Stimulated activated CD4-positive, alpha-beta T cell treated with anti-CD3 and anti-CD28 coated beads, Interleukin-1b, Interleukin-23, amount 100 ng/mL, for 48 hours (primary cell): ENCODE results near the gene SLC49A4.

Source experiments
- DNase-seq: peaks from one replicate; pipeline ENCODE4 v3.0.0-alpha.2; 2020

Gene SLC49A4

GRCh38 chr3:122862381-122862780 lies 67.5 kb downstream of the SLC49A4 start:
- DNase-seq: no peak

GRCh38 chr3:122864498-122864897 lies 69.6 kb downstream of the SLC49A4 start:
- DNase-seq: no peak

GRCh38 chr3:122868322-122868721 lies 73.5 kb downstream of the SLC49A4 start:
- no peak for DNase-seq

- no peak for DNase-seq
Measured at GRCh38 chr3:122873741-122874515, 79.1 kb downstream of the SLC49A4 start.

- DNase-seq: no peak
Measured at GRCh38 chr3:122875547-122876127, 80.8 kb downstream of the SLC49A4 start.

- DNase-seq: no peak
Measured at GRCh38 chr3:122880173-122880572, 85.3 kb downstream of the SLC49A4 start.

GRCh38 chr3:122880624-122881023 lies 85.8 kb downstream of the SLC49A4 start:
- DNase-seq: no peak

GRCh38 chr3:122882361-122882947 lies 87.6 kb downstream of the SLC49A4 start:
- no peak for DNase-seq

- DNase-seq: no peak
Measured at GRCh38 chr3:122886251-122886650, 91.4 kb downstream of the SLC49A4 start.

- DNase-seq: no peak
Measured at GRCh38 chr3:122886946-122887345, 92.1 kb downstream of the SLC49A4 start.

GRCh38 chr3:122890077-122890719 lies 95.3 kb downstream of the SLC49A4 start:
- DNase-seq: no peak

- no peak for DNase-seq
Measured at GRCh38 chr3:122890720-122891220, 95.9 kb downstream of the SLC49A4 start.

- no peak for DNase-seq
Measured at GRCh38 chr3:122892118-122892960, 97.5 kb downstream of the SLC49A4 start.

GRCh38 chr3:122893282-122893681 lies 98.4 kb downstream of the SLC49A4 start:
- no peak for DNase-seq

- DNase-seq: no peak
Measured at GRCh38 chr3:122893754-122894668, 99.1 kb downstream of the SLC49A4 start.

GRCh38 chr3:122898298-122898697 lies 103.4 kb downstream of the SLC49A4 start:
- no peak for DNase-seq

- no peak for DNase-seq
Measured at GRCh38 chr3:122902326-122902725, 107.5 kb downstream of the SLC49A4 start.

GRCh38 chr3:122903171-122903570 lies 108.3 kb downstream of the SLC49A4 start:
- no peak for DNase-seq

GRCh38 chr3:122907471-122907870 lies 112.6 kb downstream of the SLC49A4 start:
- DNase-seq: no peak

- no peak for DNase-seq
Measured at GRCh38 chr3:122908251-122908650, 113.4 kb downstream of the SLC49A4 start.

- DNase-seq: no peak
Measured at GRCh38 chr3:122911901-122912300, 117.0 kb downstream of the SLC49A4 start.
